Neural progenitor cell (in vitro differentiated cells): Measurements from ENCODE around the gene CASP6. TPM values are rescaled to one million over a fixed set of nuclear protein-coding genes. Genes with fewer than 3 reads are reported as not detected.
A peak's percentile ranks its signal among the peaks of the same experiment; 100 is the strongest.
"Not testable (repeated sequence)": the region's sequence is repeated elsewhere in the genome, so short reads cannot be mapped to it uniquely, and the experiment has no call there.

Source experiments
- DNase-seq: peaks from one replicate; pipeline ENCODE4 v3.0.0-alpha.2; 2016; ENCODE audit warnings: low spot score
- H2AFZ ChIP-seq: fragments of 200-600 bp; sonication (generic); replicated peaks from 2 replicates; pipeline ENCODE4 v1.6.1; 2016; ENCODE audit warnings: antibody characterized with exemption
- H3F3A ChIP-seq: fragments of 200-600 bp; sonication (generic); 2 replicates; pipeline ENCODE4 v1.6.1; 2016; ENCODE audit warnings: antibody characterized with exemption, low read depth
- H3K27ac ChIP-seq: fragments of 200-600 bp; sonication (generic); 2 replicates; pipeline ENCODE4 v1.5.1; 2016; ENCODE audit warnings: mild to moderate bottlenecking
- H3K27me3 ChIP-seq: fragments of 200-600 bp; sonication (generic); 2 replicates; pipeline ENCODE4 v1.6.1; 2016; ENCODE audit warnings: mild to moderate bottlenecking, moderate library complexity
- H3K36me3 ChIP-seq: fragments of 200-600 bp; sonication (generic); 2 replicates; pipeline ENCODE4 v1.5.1; 2016
- H3K4me1 ChIP-seq: fragments of 200-600 bp; sonication (generic); 2 replicates; pipeline ENCODE4 v1.6.1; 2016; ENCODE audit warnings: mixed run types
- H3K4me2 ChIP-seq: fragments of 200-600 bp; sonication (generic); 2 replicates; pipeline ENCODE4 v1.6.1; 2016
- H3K4me3 ChIP-seq: fragments of 200-600 bp; sonication (generic); 2 replicates; pipeline ENCODE4 v1.5.1; 2016
- H3K79me2 ChIP-seq: fragments of 200-600 bp; sonication (generic); 2 replicates; pipeline ENCODE4 v1.6.1; 2016; ENCODE audit warnings: low read depth
- H3K9ac ChIP-seq: fragments of 200-600 bp; sonication (generic); 2 replicates; pipeline ENCODE4 v1.6.1; 2016
- H3K9me3 ChIP-seq: fragments of 200-600 bp; sonication (generic); 2 replicates; pipeline ENCODE4 v1.5.1; 2016; ENCODE audit warnings: low read depth
- H4K20me1 ChIP-seq: fragments of 200-600 bp; sonication (generic); 2 replicates; pipeline ENCODE4 v1.6.1; 2016; ENCODE audit warnings: low read depth
- H3K27ac Mint-ChIP-seq: 3 replicates; pipeline ENCODE4 v1.8.0; 2021; ENCODE audit warnings: mixed read lengths
- H3K27me3 Mint-ChIP-seq: 2 replicates; pipeline ENCODE4 v1.8.0; 2022; ENCODE audit warnings: low read depth, mild to moderate bottlenecking, inconsistent platforms, moderate library complexity, mixed read lengths; ENCODE audit not compliant: insufficient read depth
- H3K36me3 Mint-ChIP-seq: 3 replicates; pipeline ENCODE4 v1.8.0; 2021; ENCODE audit warnings: mixed read lengths
- H3K4me1 Mint-ChIP-seq: 3 replicates; pipeline ENCODE4 v1.8.0; 2021; ENCODE audit warnings: mixed read lengths
- H3K4me3 Mint-ChIP-seq: 3 replicates; pipeline ENCODE4 v1.8.0; 2021; ENCODE audit warnings: mild to moderate bottlenecking, moderate library complexity, mixed read lengths
- H3K9me3 Mint-ChIP-seq: 3 replicates; pipeline ENCODE4 v1.8.0; 2020; ENCODE audit warnings: mixed read lengths
- CTCF ChIP-seq: fragments of 200-600 bp; sonication (generic); IDR thresholded peaks from 2 replicates; pipeline ENCODE4 v1.5.1; 2017; ENCODE audit warnings: antibody characterized with exemption, mild to moderate bottlenecking
- EZH2 ChIP-seq: fragments of 200-600 bp; sonication (generic); IDR thresholded peaks from 2 replicates; pipeline ENCODE4 v1.6.1; 2017; ENCODE audit warnings: antibody characterized with exemption, mild to moderate bottlenecking, moderate library complexity
- EZH2phosphoT487 ChIP-seq: fragments of 200-600 bp; sonication (generic); IDR thresholded peaks from 2 replicates; pipeline ENCODE4 v1.6.1; 2017; ENCODE audit warnings: antibody characterized with exemption
- total RNA-seq: library from RNA; depleted of rRNA; stranded (reverse); fragments of >200 nt; gene quantifications from 2 replicates; pipeline ENCODE4 v1.2.3, GENCODE V29; 2015; ENCODE audit warnings: low replicate concordance

CASP6 gene
- total RNA-seq, 1 donor from 2014 or later: 37.2 TPM

- peaks cover 18% of the 10 kb centered on the region for H3K9me3 Mint-ChIP-seq
- Histone ChIP-seq H3K4me2 (no peak overlapping the region), H3K4me1 (peaks cover 18% of the 10 kb centered on the region), H3K36me3 (peaks cover 5% of the 10 kb centered on the region), H3K79me2 (no peaks in the 10 kb centered on the region), H3K4me3 (no peak overlapping the region), H2AFZ (no peak overlapping the region), H3K9ac (no peak overlapping the region), H3K27ac (no peak overlapping the region), H3F3A (peaks cover 10% of the 10 kb centered on the region), H4K20me1 (no peaks in the 10 kb centered on the region), H3K27me3 (no peaks in the 10 kb centered on the region), H3K9me3 (no peaks in the 10 kb centered on the region)
- no peak for TF ChIP-seq CTCF
- no peak for TF ChIP-seq EZH2
- no peak for TF ChIP-seq EZH2phosphoT487
- no peaks in the 10 kb centered on the region for H3K27me3 Mint-ChIP-seq
- peaks cover 55% of the 10 kb centered on the region for H3K36me3 Mint-ChIP-seq
- no peak overlapping the region for H3K4me3 Mint-ChIP-seq
- H3K27ac Mint-ChIP-seq: no peak overlapping the region
- no peak for DNase-seq
- H3K4me1 Mint-ChIP-seq: peaks cover 18% of the 10 kb centered on the region
Measured at GRCh38 chr4:109683621-109684253, 19.5 kb downstream of the CASP6 start.

- Mint-ChIP-seq H3K4me1 (peaks cover 18% of the 10 kb centered on the region), H3K36me3 (peaks cover 53% of the 10 kb centered on the region), H3K4me3 (no peak overlapping the region), H3K9me3 (peaks cover 20% of the 10 kb centered on the region), H3K27me3 (no peaks in the 10 kb centered on the region), H3K27ac (no peak overlapping the region)
- Histone ChIP-seq H3F3A (peaks cover 10% of the 10 kb centered on the region), H3K27me3 (no peaks in the 10 kb centered on the region), H3K9ac (no peak overlapping the region), H2AFZ (no peak overlapping the region), H3K4me2 (no peak overlapping the region), H3K4me1 (peaks cover 18% of the 10 kb centered on the region), H3K79me2 (no peaks in the 10 kb centered on the region), H3K27ac (no peak overlapping the region), H3K9me3 (no peaks in the 10 kb centered on the region), H3K4me3 (no peak overlapping the region), H4K20me1 (no peaks in the 10 kb centered on the region), H3K36me3 (no peaks in the 10 kb centered on the region)
- TF ChIP-seq EZH2phosphoT487 (no peak), CTCF (no peak), EZH2 (no peak)
- DNase-seq: peak; percentile 55
Measured at GRCh38 chr4:109682875-109683274, 20.4 kb downstream of the CASP6 start.

- not testable (repeated sequence) for H3K27ac ChIP-seq, H3K9ac ChIP-seq, H3K27me3 ChIP-seq, H3K4me2 ChIP-seq, H3K27ac Mint-ChIP-seq, H3K4me3 Mint-ChIP-seq, DNase-seq, H3K4me3 ChIP-seq, H2AFZ ChIP-seq, H3F3A ChIP-seq, H4K20me1 ChIP-seq, H3K9me3 ChIP-seq, H3K36me3 ChIP-seq, H3K27me3 Mint-ChIP-seq, H3K79me2 ChIP-seq
- H3K4me1 ChIP-seq: peaks cover 18% of the 10 kb centered on the region
- Mint-ChIP-seq H3K9me3 (peaks cover 28% of the 10 kb centered on the region), H3K36me3 (peaks cover 41% of the 10 kb centered on the region), H3K4me1 (peaks cover 18% of the 10 kb centered on the region)
Measured at GRCh38 chr4:109678925-109679324, 24.3 kb downstream of the CASP6 start.

GRCh38 chr4:109678472-109678871 is 24.8 kb downstream of the CASP6 start:
- not testable (repeated sequence) for H3F3A ChIP-seq, H3K27ac ChIP-seq, DNase-seq, H2AFZ ChIP-seq, H3K4me3 ChIP-seq, H3K27ac Mint-ChIP-seq, H3K9ac ChIP-seq, H3K4me2 ChIP-seq, H3K27me3 ChIP-seq, H3K27me3 Mint-ChIP-seq, H4K20me1 ChIP-seq, H3K79me2 ChIP-seq, H3K36me3 ChIP-seq, H3K4me3 Mint-ChIP-seq, H3K9me3 ChIP-seq
- H3K4me1 Mint-ChIP-seq: peaks cover 15% of the 10 kb centered on the region
- H3K36me3 Mint-ChIP-seq: peaks cover 42% of the 10 kb centered on the region
- peaks cover 28% of the 10 kb centered on the region for H3K9me3 Mint-ChIP-seq
- peaks cover 17% of the 10 kb centered on the region for H3K4me1 ChIP-seq
